ENCODE results near the gene MRPL27. TPM values are rescaled to one million over a fixed set of nuclear protein-coding genes. Genes with fewer than 3 reads are reported as not detected.
"Not testable (repeated sequence)": the region's sequence is repeated elsewhere in the genome, so short reads cannot be mapped to it uniquely, and the experiment has no call there.

Gene MRPL27
- total RNA-seq, 4 donors from 2014 or later: 52.1 to 56.0 (median 53.3) TPM

DNA sequence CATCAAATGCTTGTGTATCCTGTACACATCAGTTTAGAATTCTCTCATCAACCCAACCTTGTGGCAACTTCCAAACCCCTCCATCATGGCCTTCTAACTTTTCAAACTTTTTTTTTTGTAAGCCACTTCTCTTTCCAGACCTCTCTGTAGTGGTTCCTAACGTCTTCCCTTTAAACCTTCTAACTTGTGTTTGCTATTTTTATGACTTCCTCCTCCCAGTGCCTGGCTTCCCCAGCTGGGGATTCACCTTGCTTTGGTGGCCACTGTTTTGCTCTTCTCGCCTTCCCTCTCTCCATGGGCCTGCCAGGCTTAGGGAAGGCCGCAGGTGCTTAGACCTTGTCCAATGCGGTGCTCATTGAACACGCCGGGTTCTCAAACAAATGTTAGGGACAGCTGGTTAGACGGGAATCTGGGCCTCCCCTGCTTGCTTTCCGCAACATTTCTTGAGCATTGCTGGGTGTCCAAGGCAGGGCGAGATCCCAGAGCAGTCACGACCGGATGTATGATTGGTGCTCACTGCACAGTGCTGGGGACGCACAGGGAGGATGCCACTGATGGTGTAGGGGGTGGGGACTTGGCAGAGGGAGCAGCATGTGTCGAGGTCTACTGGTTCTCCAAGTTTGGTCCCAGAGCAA lies 28.1 kb downstream of the MRPL27 start:
- intact Hi-C loops (cut with DNase I; ENCODE audit: low total_unique reads): no loop called here
- no peak for TF ChIP-seq CTCF (IDR thresholded peaks at IDR 0.05)
- no peak for TF ChIP-seq POLR2A (IDR thresholded peaks at IDR 0.05)
- peak in 1 of 2 donors; percentile 85 for DNase-seq (ENCODE audit: low spot score in 2 of 2)
- 54 to 57% methylated on average over 13 of the region's 13 CpGs for WGBS, 2 donors
- no peak overlapping the region for H3K4me3 ChIP-seq (ENCODE audit: low read depth, poor library complexity, severe bottlenecking)

GRCh38 chr17:50339381-50339780 lies 33.6 kb downstream of the MRPL27 start:
- H3K4me3 ChIP-seq (ENCODE audit: low read depth, poor library complexity, severe bottlenecking): no peak overlapping the region
- TF ChIP-seq POLR2A (IDR thresholded peaks at IDR 0.05): no peak
- TF ChIP-seq CTCF (IDR thresholded peaks at IDR 0.05): no peak
- DNase-seq (ENCODE audit: low spot score in 2 of 2): no peak
- intact Hi-C loops (cut with DNase I; ENCODE audit: low total_unique reads): no loop called here

- intact Hi-C loops (cut with DNase I; ENCODE audit: low total_unique reads): no loop called here
- TF ChIP-seq POLR2A (IDR thresholded peaks at IDR 0.05) (no peak), CTCF (IDR thresholded peaks at IDR 0.05) (no peak)
- H3K4me3 ChIP-seq (ENCODE audit: low read depth, poor library complexity, severe bottlenecking): no peak overlapping the region
- DNase-seq (ENCODE audit: low spot score in 2 of 2): no peak
These were observed 34.3 kb downstream of the MRPL27 start for GRCh38 chr17:50338645-50339044.

DNA sequence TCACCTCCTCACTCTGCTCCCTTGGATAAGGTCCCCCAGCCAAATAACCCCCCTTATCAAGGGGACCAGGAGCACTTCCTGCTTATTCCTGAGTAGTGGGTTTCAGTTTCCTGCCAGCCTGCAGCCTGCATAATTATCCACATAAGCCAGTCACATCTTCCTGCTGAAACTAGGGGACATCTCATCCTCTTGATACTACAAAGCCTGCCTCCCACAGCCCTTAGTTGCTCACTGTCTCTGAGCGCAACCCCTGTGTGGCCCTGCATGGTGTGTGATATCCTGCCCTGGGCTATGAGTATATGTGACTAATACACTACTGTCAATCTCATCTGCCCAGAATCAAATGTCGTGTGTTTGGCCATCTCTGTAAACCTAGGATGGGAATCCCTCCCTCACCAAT lies 35.0 kb downstream of the MRPL27 start:
- 83 to 89% methylated on average over 2 of the region's 2 CpGs for WGBS, 2 donors
- DNase-seq (ENCODE audit: low spot score in 2 of 2): no peak
- H3K4me3 ChIP-seq (ENCODE audit: low read depth, poor library complexity, severe bottlenecking): no peak overlapping the region
- intact Hi-C loops (cut with DNase I; ENCODE audit: low total_unique reads): no loop called here
- TF ChIP-seq POLR2A (IDR thresholded peaks at IDR 0.05) (no peak), CTCF (IDR thresholded peaks at IDR 0.05) (no peak)

DNA sequence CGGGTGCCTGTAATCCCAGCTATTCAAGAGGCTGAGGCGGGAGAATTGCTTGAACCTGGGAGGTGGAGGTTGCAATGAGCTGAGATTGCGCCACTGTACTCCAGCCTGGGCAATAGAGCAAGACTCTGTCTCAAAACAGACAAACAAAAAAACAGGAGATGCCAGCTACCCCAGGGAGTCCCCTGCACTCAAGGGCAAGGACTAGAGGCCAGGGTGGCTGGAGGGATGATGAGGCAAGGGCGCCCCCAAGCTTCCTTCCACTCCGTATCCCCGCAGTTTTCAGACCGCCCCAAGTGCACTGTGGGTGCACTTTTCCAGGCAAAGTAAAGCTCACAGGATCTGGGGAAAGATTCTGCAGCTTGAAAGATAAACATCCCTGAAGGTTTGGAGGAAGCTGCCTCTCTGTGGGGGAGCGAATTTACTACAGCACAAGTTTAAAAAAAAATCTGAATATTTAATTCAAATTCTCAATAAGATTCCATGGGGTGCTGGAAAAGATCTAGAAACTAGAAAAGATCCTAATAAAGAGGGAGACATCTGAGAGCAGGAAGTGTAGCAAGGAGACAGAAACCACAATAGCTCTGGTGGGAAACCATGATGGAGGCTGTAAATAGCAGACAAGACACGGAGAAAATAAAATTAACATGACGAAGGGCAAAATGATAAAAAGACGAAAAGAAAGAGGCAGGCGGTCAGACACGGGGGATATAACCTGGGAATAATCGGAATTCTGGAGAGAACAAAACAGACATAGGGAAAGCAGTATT lies 39.5 kb downstream of the MRPL27 start:
- intact Hi-C loops (cut with DNase I; ENCODE audit: low total_unique reads); H3K4me3 ChIP-seq (ENCODE audit: low read depth, poor library complexity, severe bottlenecking); DNase-seq (ENCODE audit: low spot score in 2 of 2): not testable (repeated sequence)
- 66 to 72% methylated on average over 14 of the region's 14 CpGs for WGBS, 2 donors

DNA sequence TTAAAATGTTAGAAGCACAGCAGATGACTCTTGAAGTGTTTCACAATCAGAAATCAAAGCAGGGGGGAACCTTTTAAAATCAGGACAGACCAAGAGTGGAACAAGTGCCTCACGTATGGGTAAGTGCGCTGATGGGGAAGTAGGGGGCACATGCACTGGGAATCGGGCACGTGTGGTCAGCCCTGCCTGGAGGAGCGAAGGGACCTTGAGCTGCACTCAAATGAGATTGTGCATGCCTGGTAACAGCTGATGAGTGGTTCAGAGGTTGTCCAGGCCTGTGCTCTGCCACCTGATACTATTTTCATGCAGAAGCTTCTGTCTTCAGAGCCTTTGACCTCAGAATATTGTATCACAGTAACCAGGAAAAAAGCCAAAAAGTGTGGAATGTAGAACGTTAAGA lies 40.8 kb downstream of the MRPL27 start:
- no peak overlapping the region for H3K4me3 ChIP-seq (ENCODE audit: low read depth, poor library complexity, severe bottlenecking)
- DNase-seq (ENCODE audit: low spot score in 2 of 2): no peak
- 63 to 73% methylated on average over 6 of the region's 6 CpGs for WGBS, 2 donors
- intact Hi-C loops (cut with DNase I; ENCODE audit: low total_unique reads): no loop called here
- TF ChIP-seq CTCF (IDR thresholded peaks at IDR 0.05) (no peak), POLR2A (IDR thresholded peaks at IDR 0.05) (no peak)

Measured in lower leg skin (tissue), 4 donors.